ENCODE measurements around the gene CHPF. TPM values are rescaled to one million over a fixed set of nuclear protein-coding genes. Genes with fewer than 3 reads are reported as not detected.

Gene CHPF
- total RNA-seq, 1 experiment from 2014 or later = 228 TPM

- peaks cover 6 to 20% of the 10 kb centered on the region in 2 experiments; a peak in 3 of 4 replicates for H3K4me1 ChIP-seq (ENCODE audit: control insufficient read depth in 1 of 2, insufficient read depth in 2 of 2, low read length in 2 of 2)
- no peak for ATAC-seq
- CTCF ChIA-PET = no interaction called here
These were observed 49.5 kb upstream of the CHPF start for GRCh38 chr2:219593154-219593553.

More at GRCh38 chr2:219593154-219593553, 49.5 kb upstream of the CHPF start:
- DNase-seq (ENCODE audit: low read depth, low spot score) = no peak
- Histone ChIP-seq H3K4me2 (ENCODE audit: low read length) (no peak overlapping the region), H3K4me3 (replicated peaks in 1 of 2; ENCODE audit: low read depth in 1 of 2, low read length in 2 of 2) (no peak overlapping the region), H4K20me1 (ENCODE audit: insufficient read depth) (no peaks in the 10 kb centered on the region), H3K9ac (ENCODE audit: low read length) (no peak overlapping the region), H3K27ac (ENCODE audit: low read depth, low read length) (no peak overlapping the region), H3K27me3 (ENCODE audit: insufficient read depth, low read length) (no peaks in the 10 kb centered on the region), H3K9me3 (ENCODE audit: control insufficient read depth in 1 of 2, insufficient read depth in 1 of 2, low read depth in 1 of 2, low read length in 2 of 2) (no peaks in the 10 kb centered on the region), H3K36me3 (ENCODE audit: control insufficient read depth in 1 of 2, insufficient read depth in 2 of 2, low read length in 2 of 2) (no peaks in the 10 kb centered on the region), H3K9me2 (ENCODE audit: insufficient read depth) (no peaks in the 10 kb centered on the region), H2AFZ (ENCODE audit: low read depth, low read length, poor library complexity, severe bottlenecking) (no peak overlapping the region), H3K79me2 (ENCODE audit: insufficient read depth, low read length) (peaks cover 9% of the 10 kb centered on the region; the same call in 1 of the 2 replicates)
- intact Hi-C loops (cut with micrococcal nuclease) = no loop called here
- ChIA-PET POLR2A (no interaction called here), RAD21 (ENCODE audit: low non-redundant PET in 1 of 2, low total read pairs in 2 of 2, uncharacterized antibody in 2 of 2, unreplicated experiment in 2 of 2) (no interaction called here)
- BruUV-seq (replicated peaks) = no TSS peak
- TF ChIP-seq EGR1 (IDR thresholded peaks at IDR 0.05; ENCODE audit: low read depth) (no peak), POLR2AphosphoS5 (IDR thresholded peaks at IDR 0.05; ENCODE audit: low read depth, low read length) (no peak), POLR2A (IDR thresholded peaks at IDR 0.05; ENCODE audit: borderline replicate concordance, extremely low read depth, insufficient read depth, insufficient read length) (no peak), ZBTB33 (IDR thresholded peaks at IDR 0.05; ENCODE audit: extremely low read depth, insufficient replicate concordance, low read length) (no peak), SP1 (IDR thresholded peaks at IDR 0.05; ENCODE audit: low read depth) (no peak), ELF1 (IDR thresholded peaks at IDR 0.05; ENCODE audit: borderline replicate concordance, low read depth) (no peak), RAD21 (IDR thresholded peaks at IDR 0.05; ENCODE audit: low read depth) (no peak), YY1 (IDR thresholded peaks at IDR 0.05; ENCODE audit: extremely low read depth, insufficient replicate concordance, low read depth, low read length) (no peak), CEBPB (IDR thresholded peaks at IDR 0.05; ENCODE audit: low read depth) (no peak), JUND (IDR thresholded peaks at IDR 0.05) (no peak)
- TF ChIP-seq, protein P1, sequence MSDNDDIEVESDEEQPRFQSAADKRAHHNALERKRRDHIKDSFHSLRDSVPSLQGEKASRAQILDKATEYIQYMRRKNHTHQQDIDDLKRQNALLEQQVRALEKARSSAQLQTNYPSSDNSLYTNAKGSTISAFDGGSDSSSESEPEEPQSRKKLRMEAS (IDR thresholded peaks at IDR 0.05) = no peak

Data from HCT116 (cell line).